ENCODE data around the gene PCDHGB2. TPM values are rescaled to one million over a fixed set of nuclear protein-coding genes. Genes with fewer than 3 reads are reported as not detected.

Gene PCDHGB2
- total RNA-seq, 1 donor from 2014 or later: 2.1 TPM

DNA sequence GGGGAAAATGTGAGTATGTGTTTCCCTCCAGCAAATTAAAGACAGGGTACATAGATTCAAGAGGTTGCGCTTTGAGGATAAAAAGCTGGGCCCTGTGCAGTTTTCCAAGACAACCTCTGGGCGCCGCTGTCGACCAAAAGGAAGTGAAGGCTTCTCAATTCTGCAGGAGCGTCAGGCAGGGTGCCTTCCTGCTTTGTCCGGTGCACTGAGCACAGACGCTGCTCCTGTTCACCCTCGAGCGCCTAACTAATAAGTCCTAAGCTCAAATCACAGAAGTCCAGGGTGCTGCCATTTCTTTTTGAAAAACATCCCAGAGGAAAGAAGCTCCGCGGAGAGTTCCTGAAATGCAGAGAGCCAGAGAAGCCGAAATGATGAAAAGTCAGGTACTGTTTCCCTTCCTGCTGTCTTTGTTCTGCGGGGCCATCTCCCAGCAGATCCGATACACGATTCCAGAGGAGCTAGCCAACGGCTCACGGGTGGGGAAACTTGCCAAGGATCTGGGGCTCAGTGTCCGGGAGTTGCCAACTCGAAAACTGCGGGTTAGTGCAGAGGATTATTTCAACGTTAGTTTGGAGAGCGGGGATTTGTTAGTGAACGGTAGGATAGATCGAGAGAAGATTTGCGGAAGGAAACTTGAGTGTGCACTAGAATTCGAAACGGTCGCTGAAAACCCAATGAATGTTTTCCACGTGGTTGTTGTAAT is 9.7 kb upstream of the PCDHGB2 start, which contains the start of gene PCDHGB1:
TSS of gene PCDHGB1 (plus strand) at position 183 of the 703 bp plus-strand sequence. CDS start at position 345, 162 bp downstream.
- Histone ChIP-seq H3K9me3 (ENCODE audit: control insufficient read depth in 3 of 3, low read length in 3 of 3) (peaks cover 13 to 22% (median 15%) of the 10 kb centered on the region in 3 donors), H3K4me3 (ENCODE audit: low read length in 3 of 3) (peak within 1 kb of the TSS; percentile 28 to 37 (median 35)), H3K27me3 (ENCODE audit: control insufficient read depth in 3 of 3, insufficient read depth in 3 of 3, low read length in 3 of 3) (peaks cover 0 to 21% (median 9%) of the 10 kb centered on the region in 3 donors), H3K9ac (ENCODE audit: low read depth in 1 of 3, low read length in 3 of 3) (peak within 1 kb of the TSS in 1 of 3 donors; percentile 25), H3K4me1 (ENCODE audit: control insufficient read depth in 3 of 3, insufficient read depth in 3 of 3, low read length in 3 of 3) (no peaks in the 10 kb centered on the region), H3K27ac (ENCODE audit: low read depth, low read length) (no peak within 1 kb of the TSS), H3K36me3 (ENCODE audit: control insufficient read depth in 3 of 3, insufficient read depth in 3 of 3, low read length in 3 of 3) (peaks cover 0 to 3% (median 2%) of the 10 kb centered on the region in 3 donors)

- Histone ChIP-seq H3K4me3 (ENCODE audit: low read length in 3 of 3) (no peak overlapping the region), H3K27me3 (ENCODE audit: control insufficient read depth in 3 of 3, insufficient read depth in 3 of 3, low read length in 3 of 3) (peaks cover 0 to 21% (median 11%) of the 10 kb centered on the region in 3 donors), H3K27ac (ENCODE audit: low read depth, low read length) (no peak overlapping the region), H3K36me3 (ENCODE audit: control insufficient read depth in 3 of 3, insufficient read depth in 3 of 3, low read length in 3 of 3) (peaks cover 0 to 3% (median 2%) of the 10 kb centered on the region in 3 donors), H3K9ac (ENCODE audit: low read depth in 1 of 3, low read length in 3 of 3) (no peak overlapping the region), H3K9me3 (ENCODE audit: control insufficient read depth in 3 of 3, low read length in 3 of 3) (peaks cover 24 to 30% (median 26%) of the 10 kb centered on the region in 3 donors), H3K4me1 (ENCODE audit: control insufficient read depth in 3 of 3, insufficient read depth in 3 of 3, low read length in 3 of 3) (no peaks in the 10 kb centered on the region)
These were observed 8.2 kb upstream of the PCDHGB2 start for GRCh38 chr5:141351591-141351990.

DNA sequence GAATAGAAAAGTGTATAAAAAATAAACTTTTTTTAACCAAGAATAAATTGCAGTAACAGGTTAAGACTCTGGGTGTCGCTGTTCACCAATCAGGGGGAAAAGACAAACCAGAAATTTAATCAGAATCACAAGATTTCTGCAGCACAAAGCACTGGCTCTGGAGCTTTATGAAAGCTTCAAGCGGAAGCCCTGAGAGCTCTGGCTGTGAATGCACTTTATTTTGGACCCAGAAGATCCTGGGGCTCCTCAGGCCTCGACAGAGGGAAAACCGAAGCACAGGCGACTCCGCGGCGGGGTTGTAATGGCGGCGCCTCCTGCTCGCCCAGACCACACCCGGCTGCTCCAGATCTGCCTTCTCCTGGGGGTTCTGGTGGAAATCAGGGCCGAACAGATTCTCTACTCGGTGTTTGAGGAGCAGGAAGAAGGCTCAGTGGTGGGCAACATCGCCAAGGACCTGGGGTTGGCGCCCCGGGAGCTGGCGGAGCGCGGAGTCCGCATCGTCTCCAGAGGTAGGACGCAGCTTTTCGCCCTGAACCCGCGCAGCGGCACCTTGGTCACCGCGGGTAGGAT is 4.8 kb upstream of the PCDHGB2 start, which contains the start of gene PCDHGA4:
TSS of gene PCDHGA4 (plus strand) at position 122 of the 570 bp plus-strand sequence. CDS start at position 209, 87 bp downstream.
- Histone ChIP-seq H3K4me3 (ENCODE audit: low read length in 3 of 3) (peak within 1 kb of the TSS; percentile 48 to 61 (median 54)), H3K27ac (ENCODE audit: low read depth, low read length) (no peak within 1 kb of the TSS), H3K9me3 (ENCODE audit: control insufficient read depth in 3 of 3, low read length in 3 of 3) (peaks cover 23 to 40% (median 28%) of the 10 kb centered on the region in 3 donors), H3K4me1 (ENCODE audit: control insufficient read depth in 3 of 3, insufficient read depth in 3 of 3, low read length in 3 of 3) (peaks cover 0 to 4% (median 0%) of the 10 kb centered on the region in 3 donors), H3K9ac (ENCODE audit: low read depth in 1 of 3, low read length in 3 of 3) (peak within 1 kb of the TSS in 1 of 3 donors; percentile 42), H3K36me3 (ENCODE audit: control insufficient read depth in 3 of 3, insufficient read depth in 3 of 3, low read length in 3 of 3) (peaks cover 0 to 4% (median 2%) of the 10 kb centered on the region in 3 donors), H3K27me3 (ENCODE audit: control insufficient read depth in 3 of 3, insufficient read depth in 3 of 3, low read length in 3 of 3) (peaks cover 0 to 29% (median 18%) of the 10 kb centered on the region in 3 donors)

- H3K4me3 ChIP-seq (ENCODE audit: low read length in 3 of 3): peak overlapping the region; percentile 45 to 54 (median 48)
- peaks cover 23 to 39% (median 28%) of the 10 kb centered on the region in 3 donors for H3K9me3 ChIP-seq (ENCODE audit: control insufficient read depth in 3 of 3, low read length in 3 of 3)
- H3K9ac ChIP-seq (ENCODE audit: low read depth in 1 of 3, low read length in 3 of 3): no peak overlapping the region
- peaks cover 0 to 4% (median 0%) of the 10 kb centered on the region in 3 donors for H3K4me1 ChIP-seq (ENCODE audit: control insufficient read depth in 3 of 3, insufficient read depth in 3 of 3, low read length in 3 of 3)
- no peak overlapping the region for H3K27ac ChIP-seq (ENCODE audit: low read depth, low read length)
- peaks cover 0 to 4% (median 2%) of the 10 kb centered on the region in 3 donors for H3K36me3 ChIP-seq (ENCODE audit: control insufficient read depth in 3 of 3, insufficient read depth in 3 of 3, low read length in 3 of 3)
- H3K27me3 ChIP-seq (ENCODE audit: control insufficient read depth in 3 of 3, insufficient read depth in 3 of 3, low read length in 3 of 3): peaks cover 0 to 36% (median 16%) of the 10 kb centered on the region in 3 donors
These were observed 4.2 kb upstream of the PCDHGB2 start for GRCh38 chr5:141355641-141356040.

DNA sequence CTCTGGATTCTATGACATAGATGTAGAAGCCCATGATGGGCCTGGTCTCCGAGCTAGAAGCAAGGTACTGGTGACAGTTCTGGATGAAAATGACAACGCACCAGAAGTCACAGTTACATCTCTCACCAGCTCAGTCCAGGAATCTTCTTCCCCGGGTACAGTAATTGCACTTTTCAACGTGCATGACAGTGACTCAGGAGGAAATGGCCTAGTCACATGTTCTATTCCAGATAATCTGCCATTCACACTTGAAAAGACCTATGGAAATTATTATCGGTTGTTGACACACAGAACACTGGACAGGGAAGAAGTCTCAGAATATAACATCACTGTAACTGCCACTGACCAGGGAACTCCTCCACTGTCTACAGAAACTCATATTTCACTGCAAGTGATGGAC is 3.7 kb upstream of the PCDHGB2 start:
- no peak overlapping the region for H3K27ac ChIP-seq (ENCODE audit: low read depth, low read length)
- H3K9ac ChIP-seq (ENCODE audit: low read depth in 1 of 3, low read length in 3 of 3): no peak overlapping the region
- peaks cover 0 to 36% (median 14%) of the 10 kb centered on the region in 3 donors for H3K27me3 ChIP-seq (ENCODE audit: control insufficient read depth in 3 of 3, insufficient read depth in 3 of 3, low read length in 3 of 3)
- H3K4me3 ChIP-seq (ENCODE audit: low read length in 3 of 3): peak overlapping the region in 2 of 3 donors; percentile 21 to 54
- H3K4me1 ChIP-seq (ENCODE audit: control insufficient read depth in 3 of 3, insufficient read depth in 3 of 3, low read length in 3 of 3): peaks cover 0 to 4% (median 0%) of the 10 kb centered on the region in 3 donors
- H3K9me3 ChIP-seq (ENCODE audit: control insufficient read depth in 3 of 3, low read length in 3 of 3): peaks cover 23 to 34% (median 27%) of the 10 kb centered on the region in 3 donors
- H3K36me3 ChIP-seq (ENCODE audit: control insufficient read depth in 3 of 3, insufficient read depth in 3 of 3, low read length in 3 of 3): peaks cover 0 to 2% (median 2%) of the 10 kb centered on the region in 3 donors

- Histone ChIP-seq H3K9me3 (ENCODE audit: control insufficient read depth in 3 of 3, low read length in 3 of 3) (peaks cover 18 to 34% (median 25%) of the 10 kb centered on the region in 3 donors), H3K4me1 (ENCODE audit: control insufficient read depth in 3 of 3, insufficient read depth in 3 of 3, low read length in 3 of 3) (peaks cover 0 to 4% (median 0%) of the 10 kb centered on the region in 3 donors), H3K27ac (ENCODE audit: low read depth, low read length) (no peak overlapping the region), H3K36me3 (ENCODE audit: control insufficient read depth in 3 of 3, insufficient read depth in 3 of 3, low read length in 3 of 3) (peaks cover 0 to 2% (median 0%) of the 10 kb centered on the region in 3 donors), H3K27me3 (ENCODE audit: control insufficient read depth in 3 of 3, insufficient read depth in 3 of 3, low read length in 3 of 3) (peaks cover 0 to 35% (median 14%) of the 10 kb centered on the region in 3 donors), H3K4me3 (ENCODE audit: low read length in 3 of 3) (peak overlapping the region; percentile 21 to 54 (median 41)), H3K9ac (ENCODE audit: low read depth in 1 of 3, low read length in 3 of 3) (no peak overlapping the region)
These were observed 2.8 kb upstream of the PCDHGB2 start for GRCh38 chr5:141356950-141357349.

DNA sequence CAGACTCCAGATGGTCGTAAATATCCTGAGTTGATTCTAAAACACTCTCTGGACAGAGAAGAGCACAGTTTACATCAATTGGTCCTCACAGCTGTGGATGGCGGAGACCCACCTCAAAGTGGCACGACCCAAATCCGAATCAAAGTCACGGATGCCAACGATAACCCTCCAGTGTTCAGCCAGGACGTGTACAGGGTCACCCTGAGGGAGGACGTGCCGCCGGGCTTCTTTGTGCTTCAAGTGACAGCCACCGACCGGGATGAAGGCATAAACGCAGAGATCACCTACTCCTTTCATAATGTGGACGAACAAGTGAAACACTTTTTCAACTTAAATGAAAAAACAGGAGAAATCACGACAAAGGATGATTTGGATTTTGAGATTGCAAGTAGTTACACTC is 891 bp downstream of the PCDHGB2 start:
- Histone ChIP-seq H3K27ac (ENCODE audit: low read depth, low read length) (no peak overlapping the region), H3K36me3 (ENCODE audit: control insufficient read depth in 3 of 3, insufficient read depth in 3 of 3, low read length in 3 of 3) (peaks cover 0 to 7% (median 4%) of the 10 kb centered on the region in 3 donors), H3K27me3 (ENCODE audit: control insufficient read depth in 3 of 3, insufficient read depth in 3 of 3, low read length in 3 of 3) (peaks cover 7 to 38% (median 21%) of the 10 kb centered on the region in 3 donors), H3K4me3 (ENCODE audit: low read length in 3 of 3) (peak overlapping the region in 2 of 3 donors; percentile 48 to 72), H3K9me3 (ENCODE audit: control insufficient read depth in 3 of 3, low read length in 3 of 3) (peaks cover 11 to 41% (median 34%) of the 10 kb centered on the region in 3 donors), H3K9ac (ENCODE audit: low read depth in 1 of 3, low read length in 3 of 3) (no peak overlapping the region), H3K4me1 (ENCODE audit: control insufficient read depth in 3 of 3, insufficient read depth in 3 of 3, low read length in 3 of 3) (peaks cover 0 to 4% (median 0%) of the 10 kb centered on the region in 3 donors)

DNA sequence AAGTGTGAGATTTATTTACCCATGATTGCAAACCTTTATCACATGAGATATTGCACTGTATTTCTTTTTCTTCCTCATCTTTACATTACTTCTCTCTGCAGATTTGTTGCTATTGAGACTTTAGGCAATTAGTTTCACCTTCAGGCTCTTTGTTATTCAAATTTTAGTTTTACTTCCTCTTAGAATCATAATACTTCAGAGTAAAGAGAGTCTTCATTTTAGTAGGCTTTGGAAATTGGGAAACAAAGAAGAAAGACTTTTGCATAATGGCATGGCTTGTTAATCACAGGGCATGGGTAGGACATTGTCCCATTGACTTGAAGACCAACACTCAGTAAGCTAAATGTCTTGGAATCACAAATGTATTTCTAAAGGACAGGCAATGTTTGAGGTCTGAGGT is 2.9 kb downstream of the PCDHGB2 start:
- Histone ChIP-seq H3K4me3 (ENCODE audit: low read length in 3 of 3) (no peak overlapping the region), H3K27me3 (ENCODE audit: control insufficient read depth in 3 of 3, insufficient read depth in 3 of 3, low read length in 3 of 3) (peaks cover 12 to 36% (median 16%) of the 10 kb centered on the region in 3 donors), H3K9ac (ENCODE audit: low read depth in 1 of 3, low read length in 3 of 3) (no peak overlapping the region), H3K9me3 (ENCODE audit: control insufficient read depth in 3 of 3, low read length in 3 of 3) (peaks cover 10 to 32% (median 25%) of the 10 kb centered on the region in 3 donors), H3K36me3 (ENCODE audit: control insufficient read depth in 3 of 3, insufficient read depth in 3 of 3, low read length in 3 of 3) (peaks cover 0 to 10% (median 7%) of the 10 kb centered on the region in 3 donors), H3K4me1 (ENCODE audit: control insufficient read depth in 3 of 3, insufficient read depth in 3 of 3, low read length in 3 of 3) (no peaks in the 10 kb centered on the region), H3K27ac (ENCODE audit: low read depth, low read length) (no peak overlapping the region)

DNA sequence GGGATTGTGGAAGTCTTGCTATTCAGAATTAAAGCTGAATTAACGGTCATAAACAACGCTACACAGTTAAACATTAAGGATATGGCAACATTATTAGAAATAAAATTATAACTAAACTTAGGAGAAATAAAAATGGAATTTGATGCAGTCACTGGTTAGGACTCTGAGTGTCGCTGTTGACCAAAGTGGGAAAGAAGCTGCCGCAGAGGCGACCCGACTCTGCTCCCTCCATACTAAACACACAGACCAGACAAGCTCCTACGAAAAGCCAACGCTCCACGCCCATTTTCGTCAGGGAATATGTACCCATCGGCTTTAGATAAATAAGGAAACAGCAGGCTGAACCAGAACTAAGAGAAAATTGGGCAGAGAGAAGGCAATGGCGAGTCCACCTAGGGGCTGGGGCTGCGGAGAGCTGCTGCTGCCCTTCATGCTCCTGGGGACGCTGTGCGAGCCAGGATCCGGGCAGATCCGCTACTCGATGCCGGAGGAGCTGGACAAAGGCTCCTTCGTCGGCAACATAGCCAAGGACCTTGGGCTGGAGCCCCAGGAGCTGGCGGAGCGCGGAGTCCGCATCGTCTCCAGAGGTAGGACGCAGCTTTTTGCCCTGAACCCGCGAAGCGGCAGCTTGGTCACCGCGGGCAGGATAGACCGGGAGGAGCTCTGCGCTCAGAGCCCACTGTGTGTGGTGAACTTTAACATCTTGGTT is 4.3 kb downstream of the PCDHGB2 start, which contains the start of gene PCDHGA5:
TSS of gene PCDHGA5 (plus strand) at position 211 of the 709 bp plus-strand sequence. CDS start at position 380, 169 bp downstream.
- Histone ChIP-seq H3K27ac (ENCODE audit: low read depth, low read length) (no peak within 1 kb of the TSS), H3K9me3 (ENCODE audit: control insufficient read depth in 3 of 3, low read length in 3 of 3) (peaks cover 10 to 32% (median 29%) of the 10 kb centered on the region in 3 donors), H3K4me1 (ENCODE audit: control insufficient read depth in 3 of 3, insufficient read depth in 3 of 3, low read length in 3 of 3) (no peaks in the 10 kb centered on the region), H3K4me3 (ENCODE audit: low read length in 3 of 3) (peak within 1 kb of the TSS in 2 of 3 donors; percentile 41 to 52), H3K27me3 (ENCODE audit: control insufficient read depth in 3 of 3, insufficient read depth in 3 of 3, low read length in 3 of 3) (peaks cover 12 to 36% (median 16%) of the 10 kb centered on the region in 3 donors), H3K36me3 (ENCODE audit: control insufficient read depth in 3 of 3, insufficient read depth in 3 of 3, low read length in 3 of 3) (peaks cover 0 to 10% (median 7%) of the 10 kb centered on the region in 3 donors), H3K9ac (ENCODE audit: low read depth in 1 of 3, low read length in 3 of 3) (no peak within 1 kb of the TSS)

Measured in skeletal muscle tissue (tissue), 4 donors.